CD4-positive, CD25-positive, alpha-beta regulatory T cell (primary cell): Measurements from ENCODE around the gene KCNN1. TPM values are rescaled to one million over a fixed set of nuclear protein-coding genes. Genes with fewer than 3 reads are reported as not detected.
A peak's percentile ranks its signal among the peaks of the same experiment; 100 is the strongest.
"Not testable (repeated sequence)": the region's sequence is repeated elsewhere in the genome, so short reads cannot be mapped to it uniquely, and the experiment has no call there.

Experiments used
- ATAC-seq, 2 donors: fragments of 150-1000 bp; cut with Tn5 transposase; one replicate each; pipeline ENCODE4 v1.10.0; 2021; ENCODE audit warnings: low read depth in 2 of 2, moderate number of reproducible peaks in 2 of 2, moderate library complexity in 1 of 2
- DNase-seq, 3 donors: peaks; one replicate each; pipeline versions ENCODE4 v3.0.0 to v3.0.0-alpha.2; 2012 to 2022; ENCODE audit warnings: mixed read lengths in 1 of 3
- H3K27ac ChIP-seq: one replicate; pipeline ENCODE4 v1.7.0; 2013; ENCODE audit warnings: mild to moderate bottlenecking, low read length; ENCODE audit not compliant: insufficient read depth, poor library complexity, severe bottlenecking
- H3K27me3 ChIP-seq: one replicate; pipeline ENCODE4 v1.7.0; 2013; ENCODE audit warnings: low read length; ENCODE audit not compliant: control insufficient read depth, insufficient read depth
- H3K36me3 ChIP-seq: one replicate; pipeline ENCODE4 v1.7.0; 2013; ENCODE audit warnings: mild to moderate bottlenecking, low read length, moderate library complexity; ENCODE audit not compliant: control insufficient read depth, insufficient read depth
- H3K4me1 ChIP-seq: 2 replicates; pipeline ENCODE4 v1.7.0; 2013; ENCODE audit warnings: mild to moderate bottlenecking, low read length; ENCODE audit not compliant: insufficient read depth, control insufficient read depth, poor library complexity, severe bottlenecking
- H3K4me3 ChIP-seq: one replicate; pipeline ENCODE4 v1.7.0; 2013; ENCODE audit warnings: low read depth, mild to moderate bottlenecking, low read length, moderate library complexity
- H3K9me3 ChIP-seq, 2 experiments: 1 replicate in 1 of 2; 2 replicates in 1 of 2; pipeline ENCODE4 v1.7.0; 2013; ENCODE audit warnings: low read length in 2 of 2, mild to moderate bottlenecking in 1 of 2, moderate library complexity in 1 of 2; ENCODE audit not compliant: control insufficient read depth in 2 of 2
- H3K27ac Mint-ChIP-seq, 3 donors: one replicate each; pipeline ENCODE4 v1.8.0; 2020 to 2022; ENCODE audit warnings: mild to moderate bottlenecking in 3 of 3, mixed read lengths in 3 of 3, moderate library complexity in 2 of 3
- H3K27me3 Mint-ChIP-seq: one replicate; pipeline ENCODE4 v1.8.0; 2022; ENCODE audit warnings: mild to moderate bottlenecking, mixed read lengths
- H3K36me3 Mint-ChIP-seq: one replicate; pipeline ENCODE4 v1.8.0; 2020; ENCODE audit warnings: mixed read lengths
- H3K4me1 Mint-ChIP-seq, 4 donors: one replicate each; pipeline ENCODE4 v1.8.0; 2020 to 2022; ENCODE audit warnings: mixed read lengths in 4 of 4, mild to moderate bottlenecking in 1 of 4
- H3K4me3 Mint-ChIP-seq, 4 donors: one replicate each; pipeline ENCODE4 v1.8.0; 2020 to 2022; ENCODE audit warnings: mild to moderate bottlenecking in 4 of 4, mixed read lengths in 4 of 4, moderate library complexity in 3 of 4
- H3K9me3 Mint-ChIP-seq, 7 donors: one replicate each; pipeline ENCODE4 v1.8.0; 2020 to 2022; ENCODE audit warnings: mixed read lengths in 7 of 7, mild to moderate bottlenecking in 3 of 7, moderate library complexity in 2 of 7
- polyA plus RNA-seq, 4 donors: library from polyadenylated mRNA; unstranded; fragments of 300-500 nt; fragmentation: Illumina TruSeq; gene quantifications; one replicate each; pipeline ENCODE4 v1.2.3, GENCODE V29; 2021
- total RNA-seq: library from RNA; stranded (reverse); gene quantifications from one replicate; pipeline ENCODE4 v1.2.3, GENCODE V29; 2022

The KCNN1 gene
- total and polyA plus RNA-seq, 5 donors from 2014 or later, result not detected

GRCh38 chr19:18031401-18031800, 64.5 kb downstream of the KCNN1 start:
- H3K27me3 ChIP-seq, H3K9me3 ChIP-seq, H3K9me3 Mint-ChIP-seq, DNase-seq, H3K4me3 Mint-ChIP-seq, H3K4me1 Mint-ChIP-seq, H3K4me3 ChIP-seq, H3K36me3 Mint-ChIP-seq, H3K36me3 ChIP-seq, ATAC-seq, H3K4me1 ChIP-seq, H3K27me3 Mint-ChIP-seq, H3K27ac ChIP-seq: not testable (repeated sequence)
- peak overlapping the region in 1 of 3 donors; percentile 32 for H3K27ac Mint-ChIP-seq

DNA sequence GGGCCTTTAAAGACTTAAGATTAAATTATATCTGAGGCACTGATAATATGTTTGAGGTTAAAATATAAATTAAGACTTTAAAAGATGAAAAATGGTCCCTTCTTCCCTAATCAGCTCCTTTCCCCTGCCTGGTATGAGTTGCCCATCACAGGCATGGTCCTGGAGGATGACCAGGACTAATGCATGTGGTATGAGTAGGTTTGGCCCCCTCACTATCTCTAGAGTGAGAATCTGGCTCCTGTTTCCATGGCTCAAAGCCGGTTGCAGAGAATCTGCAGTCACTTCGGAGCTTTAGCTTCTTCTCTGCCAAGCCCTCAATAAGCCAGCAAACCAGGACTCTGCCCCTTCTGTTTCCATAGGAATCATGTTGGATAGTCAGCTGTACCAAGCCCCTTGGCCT, 65.2 kb downstream of the KCNN1 start:
- H3K9me3 Mint-ChIP-seq, ATAC-seq, DNase-seq, H3K36me3 ChIP-seq, H3K27ac ChIP-seq, H3K9me3 ChIP-seq, H3K36me3 Mint-ChIP-seq, H3K4me3 ChIP-seq, H3K4me3 Mint-ChIP-seq, H3K27me3 Mint-ChIP-seq, H3K27me3 ChIP-seq, H3K4me1 Mint-ChIP-seq, H3K27ac Mint-ChIP-seq, H3K4me1 ChIP-seq: not testable (repeated sequence)

DNA sequence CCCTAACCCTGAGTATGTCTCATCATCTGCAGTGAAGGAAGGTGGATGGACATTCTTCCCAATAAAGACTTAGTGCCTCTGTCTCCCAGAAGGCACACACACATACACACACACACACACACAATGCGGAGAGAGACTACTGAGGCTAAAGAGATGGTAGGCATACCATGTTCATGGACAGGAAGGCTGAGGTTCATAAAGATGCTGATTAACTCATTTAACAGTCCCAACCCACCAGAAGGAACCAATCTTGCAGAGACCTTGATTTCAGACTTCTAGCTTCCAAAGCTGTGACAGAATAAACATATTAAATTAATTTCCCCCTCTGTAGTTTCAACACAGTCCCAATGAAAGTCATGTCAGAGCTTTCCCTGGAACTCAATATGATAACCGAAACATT, 74.1 kb downstream of the KCNN1 start:
- Histone ChIP-seq H3K9me3 (no peaks in the 10 kb centered on the region), H3K27ac (no peak overlapping the region), H3K36me3 (no peaks in the 10 kb centered on the region), H3K4me3 (no peak overlapping the region), H3K27me3 (no peaks in the 10 kb centered on the region), H3K4me1 (peaks cover 26% of the 10 kb centered on the region)
- H3K27me3 Mint-ChIP-seq, result no peaks in the 10 kb centered on the region
- DNase-seq, result no peak
- no peaks in the 10 kb centered on the region for H3K36me3 Mint-ChIP-seq
- peak overlapping the region in 1 of 4 donors; percentile 16 for H3K4me3 Mint-ChIP-seq
- H3K9me3 Mint-ChIP-seq, result no peaks in the 10 kb centered on the region
- no peak for ATAC-seq
- H3K27ac Mint-ChIP-seq, result peak overlapping the region in 1 of 3 donors; percentile 63
- H3K4me1 Mint-ChIP-seq, result peaks cover 5 to 40% (median 15%) of the 10 kb centered on the region in 4 donors

DNA sequence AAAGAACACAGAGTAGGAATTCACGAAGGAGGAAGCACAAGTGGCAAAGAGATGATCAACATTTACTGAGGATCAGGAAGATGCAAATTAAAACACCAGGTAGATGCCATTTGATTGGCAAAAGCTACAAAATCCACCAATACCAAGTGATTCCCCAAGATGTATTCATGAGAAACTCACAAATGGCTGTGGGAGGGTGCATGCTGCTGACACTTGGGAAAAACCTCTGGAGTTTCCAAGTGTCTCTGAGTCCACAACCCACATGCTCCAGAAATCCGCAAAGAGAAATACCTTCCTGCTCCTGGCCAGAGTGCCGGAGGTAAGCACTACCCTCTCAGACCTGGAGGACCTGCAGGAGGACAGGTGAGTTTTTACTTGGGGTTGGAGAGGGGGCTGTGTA, 76.8 kb downstream of the KCNN1 start:
- peak overlapping the region; percentile 68 for H3K27ac ChIP-seq
- H3K36me3 ChIP-seq, result no peaks in the 10 kb centered on the region
- DNase-seq, result no peak
- H3K36me3 Mint-ChIP-seq, result no peaks in the 10 kb centered on the region
- peaks cover 26% of the 10 kb centered on the region for H3K4me1 ChIP-seq
- H3K9me3 Mint-ChIP-seq, result no peaks in the 10 kb centered on the region
- H3K4me3 Mint-ChIP-seq, result peak overlapping the region; percentile 52 to 87 (median 78)
- H3K27ac Mint-ChIP-seq, result peak overlapping the region; percentile 45 to 97 (median 94)
- no peak overlapping the region for H3K4me3 ChIP-seq
- no peak for ATAC-seq
- H3K4me1 Mint-ChIP-seq, result peaks cover 5 to 49% (median 16%) of the 10 kb centered on the region in 4 donors
- no peaks in the 10 kb centered on the region for H3K9me3 ChIP-seq
- no peaks in the 10 kb centered on the region for H3K27me3 Mint-ChIP-seq
- no peaks in the 10 kb centered on the region for H3K27me3 ChIP-seq

DNA sequence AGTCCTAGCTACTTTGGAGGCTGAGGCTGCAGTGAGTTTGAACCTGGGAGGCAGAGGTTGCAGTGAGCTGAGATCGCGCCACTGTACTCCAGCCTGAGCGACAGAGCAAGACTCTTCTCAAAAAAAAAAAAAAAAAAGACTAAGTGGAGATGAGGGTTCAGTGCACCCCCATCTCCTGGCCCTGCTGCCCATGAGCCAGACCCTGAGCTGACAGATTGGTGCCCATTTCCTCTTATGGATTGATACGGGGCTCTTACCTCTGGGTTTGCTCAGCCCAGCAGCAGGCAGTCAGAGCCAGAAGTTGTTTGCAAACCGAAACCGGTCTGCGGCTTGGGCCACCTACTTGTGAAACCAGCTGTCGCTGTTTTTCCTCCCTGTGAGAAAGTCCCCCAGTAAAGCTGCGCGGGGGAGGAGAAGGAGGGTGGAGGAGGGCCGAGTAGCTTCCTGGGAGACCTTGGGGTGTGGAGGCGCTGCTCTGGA, 78.0 kb downstream of the KCNN1 start:
- peaks cover 5 to 52% (median 18%) of the 10 kb centered on the region in 4 donors for H3K4me1 Mint-ChIP-seq
- H3K4me3 ChIP-seq, result peak overlapping the region; percentile 58

GRCh38 chr19:18045307-18046050, 78.6 kb downstream of the KCNN1 start:
- Mint-ChIP-seq H3K36me3 (no peaks in the 10 kb centered on the region), H3K4me1 (peaks cover 5 to 58% (median 22%) of the 10 kb centered on the region in 4 donors), H3K9me3 (no peaks in the 10 kb centered on the region), H3K4me3 (peak overlapping the region; percentile 84 to 94 (median 86)), H3K27me3 (no peaks in the 10 kb centered on the region), H3K27ac (peak overlapping the region; percentile 90 to 97 (median 94))
- Histone ChIP-seq H3K27me3 (no peaks in the 10 kb centered on the region), H3K27ac (peak overlapping the region; percentile 68), H3K4me1 (peaks cover 26% of the 10 kb centered on the region), H3K4me3 (peak overlapping the region; percentile 58), H3K9me3 (no peaks in the 10 kb centered on the region), H3K36me3 (no peaks in the 10 kb centered on the region)
- ATAC-seq (no peak), DNase-seq (no peak)

More for the DNA sequence above, 78.0 kb downstream of the KCNN1 start:
- Histone ChIP-seq H3K27ac (peak overlapping the region; percentile 68), H3K27me3 (no peaks in the 10 kb centered on the region), H3K9me3 (no peaks in the 10 kb centered on the region), H3K36me3 (no peaks in the 10 kb centered on the region), H3K4me1 (peaks cover 26% of the 10 kb centered on the region)
- Mint-ChIP-seq H3K36me3 (no peaks in the 10 kb centered on the region), H3K4me3 (peak overlapping the region; percentile 84 to 94 (median 86)), H3K27me3 (no peaks in the 10 kb centered on the region), H3K27ac (peak overlapping the region; percentile 90 to 97 (median 94)), H3K9me3 (no peaks in the 10 kb centered on the region)
- DNase-seq (peak; percentile 64 to 96 (median 78)), ATAC-seq (peak; percentile 96)

- no peaks in the 10 kb centered on the region for H3K9me3 Mint-ChIP-seq
- H3K27me3 Mint-ChIP-seq, result no peaks in the 10 kb centered on the region
- Histone ChIP-seq H3K4me1 (peaks cover 29% of the 10 kb centered on the region), H3K9me3 (no peaks in the 10 kb centered on the region), H3K4me3 (no peak overlapping the region), H3K27me3 (no peaks in the 10 kb centered on the region), H3K36me3 (no peaks in the 10 kb centered on the region), H3K27ac (no peak overlapping the region)
- peaks cover 5 to 63% (median 22%) of the 10 kb centered on the region in 4 donors for H3K4me1 Mint-ChIP-seq
- H3K27ac Mint-ChIP-seq, result peak overlapping the region in 2 of 3 donors; percentile 78 to 97
- no peak for DNase-seq
- H3K36me3 Mint-ChIP-seq, result no peaks in the 10 kb centered on the region
- H3K4me3 Mint-ChIP-seq, result peak overlapping the region in 2 of 4 donors; percentile 86 to 87
- ATAC-seq, result no peak
These were observed 79.3 kb downstream of the KCNN1 start for GRCh38 chr19:18046059-18046718.
